GM13976 (cell line): ENCODE data around the gene CSNK1E.

Source experiments
- DNase-seq: peaks from one replicate; pipeline ENCODE4 v3.0.0; 2012; ENCODE audit warnings: low spot score
- in situ Hi-C: fragments of 300-500 bp; cut with MboI; formaldehyde crosslinking; loops from one replicate; pipeline ENCODE4 v1.12.0; 2022; ENCODE audit warnings: low sequenced_read_pairs, mixed read lengths, inconsistent platforms; ENCODE audit not compliant: unreplicated experiment
- TF ChIP-seq, protein P1 (sequence below): IDR thresholded peaks from 2 replicates; pipeline ENCODE4 v1.5.1; 2012; ENCODE audit warnings: borderline replicate concordance, mild to moderate bottlenecking; ENCODE audit not compliant: insufficient read depth; ENCODE audit errors: extremely low read depth, missing control alignments, control extremely low read depth

CSNK1E gene

DNA sequence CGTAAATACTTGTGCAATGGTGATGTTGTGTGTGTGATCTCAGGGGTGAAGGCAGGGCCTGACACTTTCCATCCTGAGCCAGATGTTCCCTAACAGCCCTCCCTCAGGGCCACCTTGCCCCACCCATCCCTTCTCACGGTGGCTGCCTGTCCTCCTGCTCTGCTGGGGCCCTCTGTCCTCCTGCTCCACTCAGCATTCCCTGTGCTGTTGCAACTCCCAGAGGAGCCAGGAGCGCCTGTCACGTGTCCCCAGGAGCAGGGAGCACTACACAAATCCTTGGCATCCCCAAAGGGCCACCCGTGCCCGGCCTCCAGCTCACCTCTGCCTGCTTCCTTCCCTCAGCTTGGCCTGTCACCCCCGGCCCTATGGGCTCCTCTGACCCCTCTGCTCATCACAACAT, 10.2 kb upstream of the CSNK1E start:
- TF ChIP-seq, protein P1, sequence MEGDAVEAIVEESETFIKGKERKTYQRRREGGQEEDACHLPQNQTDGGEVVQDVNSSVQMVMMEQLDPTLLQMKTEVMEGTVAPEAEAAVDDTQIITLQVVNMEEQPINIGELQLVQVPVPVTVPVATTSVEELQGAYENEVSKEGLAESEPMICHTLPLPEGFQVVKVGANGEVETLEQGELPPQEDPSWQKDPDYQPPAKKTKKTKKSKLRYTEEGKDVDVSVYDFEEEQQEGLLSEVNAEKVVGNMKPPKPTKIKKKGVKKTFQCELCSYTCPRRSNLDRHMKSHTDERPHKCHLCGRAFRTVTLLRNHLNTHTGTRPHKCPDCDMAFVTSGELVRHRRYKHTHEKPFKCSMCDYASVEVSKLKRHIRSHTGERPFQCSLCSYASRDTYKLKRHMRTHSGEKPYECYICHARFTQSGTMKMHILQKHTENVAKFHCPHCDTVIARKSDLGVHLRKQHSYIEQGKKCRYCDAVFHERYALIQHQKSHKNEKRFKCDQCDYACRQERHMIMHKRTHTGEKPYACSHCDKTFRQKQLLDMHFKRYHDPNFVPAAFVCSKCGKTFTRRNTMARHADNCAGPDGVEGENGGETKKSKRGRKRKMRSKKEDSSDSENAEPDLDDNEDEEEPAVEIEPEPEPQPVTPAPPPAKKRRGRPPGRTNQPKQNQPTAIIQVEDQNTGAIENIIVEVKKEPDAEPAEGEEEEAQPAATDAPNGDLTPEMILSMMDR = no peak
- DNase-seq = no peak
- in situ Hi-C loops = no loop called here

DNA sequence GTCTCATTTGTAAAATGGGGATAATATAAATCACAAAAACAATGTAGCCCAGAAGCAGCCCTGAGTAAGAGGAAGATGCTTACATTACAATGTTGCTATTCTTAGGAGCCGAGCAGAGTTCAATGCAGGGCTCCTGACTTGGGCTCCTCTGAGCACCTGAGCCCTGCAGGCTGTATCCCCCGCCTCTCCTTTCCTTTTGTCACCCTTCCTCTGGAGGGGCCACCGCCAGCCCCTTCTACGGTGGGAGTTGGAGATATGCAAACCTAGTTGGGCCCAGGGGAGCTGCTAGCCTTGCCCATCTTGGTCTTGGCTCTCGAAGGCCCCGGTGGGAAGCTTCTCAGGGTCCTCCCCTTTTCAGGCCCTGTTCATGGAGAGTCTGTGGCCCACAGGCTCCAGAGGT, 8.4 kb upstream of the CSNK1E start:
- TF ChIP-seq, protein P1 = no peak
- no peak for DNase-seq
- in situ Hi-C loops = no loop called here

DNA sequence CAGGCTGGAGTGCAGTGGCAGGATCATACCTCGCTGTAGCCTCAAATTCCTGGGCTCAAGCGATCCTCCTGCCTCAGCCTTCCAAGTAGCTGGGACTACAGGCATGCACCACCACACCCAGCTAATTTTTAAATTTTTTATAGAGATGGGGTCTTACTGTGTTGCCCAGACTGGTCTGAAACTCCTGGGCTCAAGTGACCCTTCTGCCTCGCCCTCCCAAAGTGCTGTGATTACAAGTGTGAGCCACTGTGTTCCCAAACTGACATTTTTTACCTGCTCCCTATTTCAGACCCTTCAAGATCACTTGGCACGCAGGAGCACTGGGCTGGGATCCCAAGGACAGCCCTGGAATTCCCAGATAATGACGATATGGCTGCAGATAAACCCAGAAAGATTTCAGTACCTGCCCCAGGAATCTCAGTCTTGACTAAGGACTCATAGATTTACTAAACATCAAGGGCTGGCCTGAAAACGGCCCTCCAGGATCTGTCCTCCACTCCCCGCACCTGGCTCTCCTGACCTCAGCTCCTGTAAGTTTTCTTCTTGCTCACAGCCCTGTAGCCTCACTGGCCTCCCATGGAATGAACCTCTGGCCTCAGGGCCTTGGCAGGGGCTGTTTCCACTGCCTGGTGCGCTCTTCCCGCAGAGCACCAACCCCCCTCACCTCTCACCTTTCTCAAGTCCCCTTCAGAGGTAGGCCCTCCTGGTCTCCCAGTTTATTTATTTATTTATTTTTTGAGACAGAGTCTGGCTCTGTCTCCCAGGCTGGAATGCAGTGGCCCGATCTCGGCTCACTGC, 3.6 kb upstream of the CSNK1E start:
- TF ChIP-seq, protein P1 = no peak
- in situ Hi-C loops = no loop called here
- DNase-seq = no peak

DNA sequence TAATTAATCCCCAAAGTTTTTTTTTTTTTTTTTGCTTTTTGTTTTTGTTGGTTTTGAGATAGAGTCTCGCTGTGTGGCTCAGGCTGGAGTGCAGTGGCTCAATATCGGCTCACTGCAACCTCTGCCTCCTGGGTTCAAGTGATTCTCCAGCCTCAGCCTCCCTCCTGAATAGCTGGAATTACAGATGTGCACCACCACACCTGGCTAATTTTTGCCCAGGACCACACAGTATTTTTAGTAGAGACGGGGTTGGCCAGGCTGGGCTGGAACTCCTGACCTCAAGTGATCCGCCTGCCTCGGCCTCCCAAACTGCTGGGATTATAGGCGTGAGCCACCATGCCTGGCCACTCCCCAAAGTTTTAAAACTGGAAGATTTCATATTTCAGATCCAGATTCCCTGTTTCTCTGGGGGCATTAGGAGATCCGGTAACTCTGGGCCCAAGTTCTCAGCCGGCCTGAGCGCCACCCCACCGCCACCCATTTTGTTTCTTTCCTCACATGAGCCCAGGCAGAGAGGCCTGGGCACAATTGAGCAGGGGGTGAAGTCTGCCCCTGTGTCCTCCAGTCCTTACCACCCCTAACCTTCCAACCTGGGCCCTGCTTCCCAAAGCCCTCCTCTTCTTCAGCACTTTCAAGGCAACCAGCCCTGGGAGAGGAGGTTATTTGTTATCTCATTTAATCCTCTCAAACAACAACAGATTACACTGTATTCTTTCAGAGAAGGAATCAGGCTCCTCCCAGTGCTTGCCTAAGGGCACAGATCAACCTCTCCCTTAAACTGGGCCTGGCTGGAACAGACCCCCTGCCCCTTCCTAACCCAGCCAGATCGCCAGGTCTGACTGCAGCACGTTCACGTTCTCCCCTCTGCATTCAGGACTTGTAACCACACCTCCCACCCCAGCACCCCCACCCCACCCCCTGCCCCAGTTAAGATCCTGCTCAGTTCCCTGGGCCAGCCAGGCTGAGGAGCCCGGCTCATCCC, 1.9 kb upstream of the CSNK1E start:
- in situ Hi-C loops = no loop called here
- TF ChIP-seq, protein P1 = no peak
- no peak for DNase-seq

DNA sequence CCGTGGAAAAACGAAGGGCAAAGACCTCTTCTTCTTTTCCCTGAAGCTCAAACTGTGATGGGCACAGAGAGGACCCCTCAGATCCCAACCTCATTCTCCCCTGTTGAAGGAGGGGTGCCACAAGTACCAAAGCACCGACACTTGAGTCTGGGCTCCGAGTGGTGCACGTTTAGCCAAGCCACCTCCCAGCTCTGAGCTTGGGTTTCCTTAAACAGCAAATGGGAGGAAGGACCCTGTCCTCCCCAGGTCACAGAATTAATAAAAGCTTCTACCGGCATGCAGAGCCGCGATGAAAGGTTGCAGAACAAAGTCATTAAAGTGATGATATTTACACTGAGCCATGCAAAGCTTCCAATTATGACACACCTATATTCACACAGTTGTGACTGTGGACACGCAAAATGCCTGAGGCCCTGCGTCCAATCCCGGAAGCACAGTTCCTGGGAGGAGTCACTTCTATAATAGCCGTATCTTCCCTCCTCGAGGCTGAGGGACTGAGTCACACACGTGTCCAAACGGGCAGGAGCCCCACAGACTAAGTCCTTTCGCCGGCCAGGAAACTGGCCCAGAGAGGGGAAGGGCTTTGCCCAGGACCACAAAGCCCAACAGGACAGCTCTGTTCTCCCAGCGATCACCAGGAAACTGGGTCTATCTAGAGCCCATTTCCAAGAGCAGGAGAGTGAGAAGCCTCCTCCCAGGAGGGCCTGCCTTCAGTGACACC, 922 bp upstream of the CSNK1E start:
- no peak for DNase-seq
- TF ChIP-seq, protein P1 = no peak
- in situ Hi-C loops = no loop called here
